ENCODE measurements around the gene NF2. TPM values are rescaled to one million over a fixed set of nuclear protein-coding genes. Genes with fewer than 3 reads are reported as not detected.

The NF2 gene
- total and polyA plus RNA-seq, 2 experiments from 2014 or later = 14.4 to 54.5 TPM

GRCh38 chr22:29689206-29689879 lies 85.9 kb downstream of the NF2 start:
- H3K27ac ChIP-seq (ENCODE audit: low read depth) = peak overlapping the region; percentile 79
- Mint-ChIP-seq H3K27ac (peak overlapping the region; percentile 89), H3K27me3 (ENCODE audit: insufficient read depth, low read depth, poor library complexity) (peaks cover 5% of the 10 kb centered on the region), H3K4me3 (peak overlapping the region; percentile 20; the same call in 2 of the 3 replicates), H3K4me1 (peaks cover 58% of the 10 kb centered on the region), H3K36me3 (ENCODE audit: low read depth) (no peaks in the 10 kb centered on the region; the same call in 1 of the 3 replicates), H3K9me3 (no peaks in the 10 kb centered on the region)
- DNase-seq (ENCODE audit: low spot score) (peak; percentile 44), ATAC-seq (peak; percentile 3; the same call in 1 of the 3 replicates)
- H2AFZ ChIP-seq = 0 out of 2 replicates have a peak overlapping the region, but pooled peaks have one; percentile 35
- no peaks in the 10 kb centered on the region for H3K79me2 ChIP-seq (replicated peaks; ENCODE audit: insufficient read depth)
- H4K20me1 ChIP-seq (replicated peaks; ENCODE audit: insufficient read depth) = peaks cover 4% of the 10 kb centered on the region
- H3K4me2 ChIP-seq = peak overlapping the region; percentile 68
- no peaks in the 10 kb centered on the region for H3K36me3 ChIP-seq (ENCODE audit: insufficient read depth)
- no peaks in the 10 kb centered on the region for H3K27me3 ChIP-seq (ENCODE audit: insufficient read depth)
- no peak for TF ChIP-seq NANOG (IDR thresholded peaks at IDR 0.05; ENCODE audit: borderline replicate concordance)
- TF ChIP-seq EZH2 (IDR thresholded peaks at IDR 0.05; ENCODE audit: low read depth, unreplicated experiment) = no peak
- no peak for TF ChIP-seq ZNF331 (CRISPR knock-in tag; IDR thresholded peaks at IDR 0.05; ENCODE audit: low read depth)
- TF ChIP-seq ETS1 (IDR thresholded peaks at IDR 0.05) = no peak
- TF ChIP-seq ZNF462 (CRISPR knock-in tag; IDR thresholded peaks at IDR 0.05) = no peak
- no peak for TF ChIP-seq JUNB (IDR thresholded peaks at IDR 0.05; ENCODE audit: unreplicated experiment)
- TF ChIP-seq REST (IDR thresholded peaks at IDR 0.05; ENCODE audit: unreplicated experiment) = no peak
- no peak for TF ChIP-seq POLR2AphosphoS5 (IDR thresholded peaks at IDR 0.05; ENCODE audit: low read depth)
- no peak for TF ChIP-seq CREB1 (CRISPR knock-in tag; IDR thresholded peaks at IDR 0.05; ENCODE audit: low read depth)
- TF ChIP-seq CTCF (conservative IDR thresholded peaks at IDR 0.05; ENCODE audit: low read depth in 2 of 2) = no peak
- TF ChIP-seq STAT1 (IDR thresholded peaks at IDR 0.05; ENCODE audit: unreplicated experiment) = no peak
- TF ChIP-seq EZH2phosphoT487 (IDR thresholded peaks at IDR 0.05; ENCODE audit: unreplicated experiment) = no peak
- TF ChIP-seq ZNF114 (CRISPR knock-in tag; IDR thresholded peaks at IDR 0.05) = no peak
- H3K4me3 ChIP-seq = peak overlapping the region; percentile 27; the same call in 1 of the 2 replicates
- no peaks in the 10 kb centered on the region for H3K9me2 ChIP-seq (ENCODE audit: insufficient read depth)
- H3K4me1 ChIP-seq (ENCODE audit: insufficient read depth) = peaks cover 48% of the 10 kb centered on the region
- H3F3A ChIP-seq (replicated peaks; ENCODE audit: low read depth) = no peaks in the 10 kb centered on the region; the same call in 1 of the 2 replicates
